Measurements from ENCODE around the gene CCT3.

CCT3 gene

DNA sequence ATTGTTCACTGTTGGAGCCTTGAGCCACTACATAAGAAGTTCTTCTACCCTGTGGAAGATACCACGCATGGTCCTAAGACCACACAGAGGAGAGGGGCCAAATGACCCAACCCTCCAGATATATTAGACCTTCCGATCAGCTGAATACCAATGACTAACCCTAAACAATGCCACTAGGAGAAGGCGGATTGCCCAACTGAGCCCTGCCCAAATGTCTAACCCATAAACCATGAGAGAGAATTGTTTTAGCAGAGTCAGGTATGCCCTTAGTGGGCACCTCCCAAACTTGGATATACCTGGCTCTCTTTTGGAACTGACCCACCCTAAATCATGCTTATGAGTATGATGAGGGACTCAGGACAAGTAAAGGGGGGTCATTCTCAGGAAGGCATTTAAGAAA, 67.8 kb downstream of the CCT3 start:
- no peak for DNase-seq

DNA sequence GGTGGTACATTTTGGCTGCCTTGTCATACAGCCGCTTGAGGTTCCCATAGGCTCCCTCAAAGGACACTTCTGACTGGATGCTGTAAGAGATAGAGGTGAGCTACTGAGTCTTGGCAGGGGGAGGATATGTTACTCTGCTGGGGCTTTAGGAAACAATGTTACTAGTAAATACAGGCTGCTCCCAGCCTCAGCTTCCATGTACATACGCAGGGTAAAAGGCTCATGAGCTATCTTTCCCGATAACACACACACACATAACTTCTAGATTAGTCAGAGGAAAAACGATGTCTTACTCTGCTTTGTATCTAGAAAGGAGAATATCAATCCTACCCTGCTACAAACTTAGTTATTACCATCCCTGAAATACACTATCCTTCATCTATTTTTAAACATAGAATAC, 69.8 kb downstream of the CCT3 start:
- no peak for DNase-seq

DNA sequence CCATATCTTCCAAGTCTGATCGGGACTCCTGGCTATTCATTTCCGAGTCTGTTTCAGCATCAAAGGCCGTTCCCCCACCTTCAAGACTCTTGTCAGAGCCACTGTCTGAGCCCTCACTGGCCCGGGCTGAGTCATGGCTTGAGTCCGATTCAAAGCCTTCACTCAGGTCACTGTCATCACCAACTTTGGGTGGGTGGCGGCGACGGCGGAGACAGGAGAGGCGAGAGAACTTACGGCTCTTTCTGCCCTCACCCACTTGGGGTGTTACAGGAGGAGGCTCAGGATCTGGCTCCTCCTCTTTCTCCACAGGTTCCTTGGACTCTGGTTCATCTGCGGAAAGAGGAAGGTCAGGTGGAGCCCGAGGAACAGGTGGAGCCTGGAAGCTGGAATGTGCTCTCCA, 72.0 kb downstream of the CCT3 start:
- DNase-seq, result no peak

DNA sequence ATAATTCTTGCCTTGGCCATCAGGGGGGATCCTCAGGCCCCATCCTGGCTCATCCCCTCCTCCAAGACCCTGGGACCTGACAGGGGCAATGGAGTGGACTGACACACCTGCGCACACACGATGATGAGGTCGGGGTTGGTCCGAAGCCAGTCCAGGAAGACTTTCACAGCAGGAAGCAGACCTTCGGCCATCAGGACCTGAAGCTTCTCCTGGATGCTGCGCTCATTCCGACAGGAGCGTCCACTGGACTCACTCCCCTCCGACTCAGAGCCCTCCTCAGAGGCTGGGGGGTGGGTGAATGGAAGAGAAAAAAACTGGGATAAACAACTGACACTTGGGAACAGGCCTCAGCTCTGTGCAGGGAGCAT, 74.8 kb downstream of the CCT3 start:
- no peak for DNase-seq

DNA sequence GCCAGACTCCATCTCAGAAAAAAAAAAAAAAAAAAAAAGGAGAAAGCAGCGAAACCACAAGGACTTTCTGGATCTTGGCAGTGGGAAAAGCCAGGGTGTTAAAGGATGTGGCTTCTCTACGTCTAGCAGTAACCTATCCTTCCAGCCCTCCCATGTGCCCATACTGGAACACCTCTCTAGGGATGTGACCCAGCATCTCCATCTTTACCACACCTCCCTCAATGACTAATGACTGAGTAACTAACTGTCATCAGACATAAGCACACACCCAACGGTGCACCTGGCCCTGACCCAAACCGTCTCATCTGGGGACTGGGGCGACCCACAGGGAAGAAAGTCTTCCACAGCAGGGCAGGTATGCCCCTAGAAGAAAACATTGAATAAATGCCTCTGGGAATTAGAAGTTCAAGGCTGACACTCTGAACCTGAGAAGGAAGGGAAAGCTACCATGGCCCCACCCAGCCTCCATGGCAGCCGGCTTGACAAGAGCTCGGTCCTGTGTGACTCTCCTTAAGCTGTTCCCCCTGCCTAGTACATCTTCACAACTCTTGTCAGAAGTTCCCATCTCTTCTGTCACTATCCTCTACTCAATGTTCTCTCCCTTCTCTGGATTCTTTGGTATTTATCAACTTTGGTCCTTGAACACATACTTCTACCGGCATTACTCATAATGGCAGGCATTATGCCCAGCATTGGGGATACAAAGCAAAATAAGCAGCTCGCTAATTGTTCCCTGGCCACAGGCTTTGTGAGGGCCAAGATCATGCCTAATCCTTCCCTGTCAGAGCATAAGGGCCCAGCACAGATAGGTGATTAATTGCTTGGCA, 75.4 kb downstream of the CCT3 start:
- no peak for DNase-seq

DNA sequence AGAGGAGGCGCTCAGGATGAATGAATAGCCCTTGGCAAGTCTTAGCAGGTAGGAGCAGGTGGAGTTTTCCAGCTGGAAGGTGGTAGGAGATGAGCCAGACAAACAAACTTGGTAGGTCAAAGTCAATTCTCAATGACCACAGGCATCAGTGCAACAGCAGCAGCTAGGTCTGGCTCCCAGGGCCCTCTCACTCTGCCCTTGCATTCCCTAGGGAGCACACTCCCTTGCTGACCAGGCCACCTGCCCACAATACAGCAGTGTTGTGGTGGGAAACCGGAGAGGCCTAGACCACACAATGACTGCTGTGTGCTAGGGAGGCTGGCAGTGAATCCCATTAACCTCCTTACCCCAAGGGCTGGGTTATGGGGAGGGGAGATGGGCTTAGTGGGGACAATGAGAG, 77.2 kb downstream of the CCT3 start:
- DNase-seq, result no peak

DNA sequence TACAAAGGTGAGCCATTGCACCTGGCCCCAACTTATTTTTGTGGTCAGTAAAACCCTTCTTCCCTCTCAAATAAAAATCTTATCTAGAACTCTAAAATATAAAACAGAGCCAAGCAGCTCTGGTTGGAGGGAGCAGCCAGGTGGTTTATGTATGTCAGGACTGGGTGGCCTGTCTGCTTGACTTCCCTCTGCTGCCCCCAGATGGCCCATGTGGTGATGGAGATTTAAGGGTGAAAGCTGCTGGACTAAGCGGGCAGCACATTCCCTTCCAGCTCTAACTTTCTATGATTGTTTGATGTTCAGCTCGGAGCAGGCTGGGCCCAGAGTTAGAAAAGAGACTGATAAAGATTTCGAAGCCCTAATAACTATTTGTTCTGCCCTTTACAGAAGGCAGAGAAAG, 78.3 kb downstream of the CCT3 start:
- no peak for DNase-seq

Data from kidney glomerular epithelial cell (primary cell).